Transverse colon (tissue), 4 donors: ENCODE results near the gene TEAD4.

ENCODE experiments used
- EP300 ChIP-seq: sonication (generic); formaldehyde crosslinking; IDR thresholded peaks from one replicate; pipeline ENCODE4 v1.6.1; 2017; ENCODE audit warnings: antibody characterized with exemption, low read depth
- POLR2A ChIP-seq: fragments of 450-650 bp; IDR thresholded peaks from one replicate; pipeline ENCODE4 v1.6.1; 2016; ENCODE audit warnings: antibody characterized with exemption, mild to moderate bottlenecking, moderate library complexity
- POLR2AphosphoS5 ChIP-seq, 3 donors: sonication (generic); formaldehyde crosslinking; IDR thresholded peaks; one replicate each; pipeline ENCODE4 v1.6.1; 2016; ENCODE audit warnings: antibody characterized with exemption in 3 of 3
- TF ChIP-seq, protein P1 (sequence below), 5 experiments: fragments of 200-600 bp in 3 of 5; fragments of 450-650 bp in 2 of 5; sonication (generic) in 3 of 5; IDR thresholded peaks; 1 replicate in 2 of 5; 2 replicates in 3 of 5; pipeline ENCODE4 v1.5.1; 2016 to 2017; ENCODE audit warnings: antibody characterized with exemption in 5 of 5, inconsistent platforms in 3 of 5, mild to moderate bottlenecking in 2 of 5, moderate library complexity in 1 of 5

DNA sequence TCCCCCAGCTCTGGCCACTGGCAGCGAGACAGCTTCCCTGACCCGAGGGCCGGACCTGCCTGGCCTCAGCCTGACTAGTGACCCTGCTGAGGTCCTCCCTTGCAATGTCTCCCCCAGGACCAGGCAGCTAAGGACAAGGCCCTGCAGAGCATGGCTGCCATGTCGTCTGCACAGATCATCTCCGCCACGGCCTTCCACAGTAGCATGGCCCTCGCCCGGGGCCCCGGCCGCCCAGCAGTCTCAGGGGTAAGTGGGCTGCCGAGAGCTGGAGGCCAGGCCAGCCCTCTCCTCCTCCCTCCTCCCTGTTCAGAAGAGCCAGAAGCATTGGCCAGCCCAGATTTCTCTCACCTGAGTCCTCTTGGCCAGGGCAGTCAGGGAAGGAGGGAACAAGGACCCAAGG lies 58.1 kb downstream of the TEAD4 start:
- TF ChIP-seq, protein P1, sequence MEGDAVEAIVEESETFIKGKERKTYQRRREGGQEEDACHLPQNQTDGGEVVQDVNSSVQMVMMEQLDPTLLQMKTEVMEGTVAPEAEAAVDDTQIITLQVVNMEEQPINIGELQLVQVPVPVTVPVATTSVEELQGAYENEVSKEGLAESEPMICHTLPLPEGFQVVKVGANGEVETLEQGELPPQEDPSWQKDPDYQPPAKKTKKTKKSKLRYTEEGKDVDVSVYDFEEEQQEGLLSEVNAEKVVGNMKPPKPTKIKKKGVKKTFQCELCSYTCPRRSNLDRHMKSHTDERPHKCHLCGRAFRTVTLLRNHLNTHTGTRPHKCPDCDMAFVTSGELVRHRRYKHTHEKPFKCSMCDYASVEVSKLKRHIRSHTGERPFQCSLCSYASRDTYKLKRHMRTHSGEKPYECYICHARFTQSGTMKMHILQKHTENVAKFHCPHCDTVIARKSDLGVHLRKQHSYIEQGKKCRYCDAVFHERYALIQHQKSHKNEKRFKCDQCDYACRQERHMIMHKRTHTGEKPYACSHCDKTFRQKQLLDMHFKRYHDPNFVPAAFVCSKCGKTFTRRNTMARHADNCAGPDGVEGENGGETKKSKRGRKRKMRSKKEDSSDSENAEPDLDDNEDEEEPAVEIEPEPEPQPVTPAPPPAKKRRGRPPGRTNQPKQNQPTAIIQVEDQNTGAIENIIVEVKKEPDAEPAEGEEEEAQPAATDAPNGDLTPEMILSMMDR (IDR thresholded peaks at IDR 0.05), result no peak
- no peak for TF ChIP-seq POLR2A
- no peak for TF ChIP-seq POLR2AphosphoS5 (IDR thresholded peaks at IDR 0.05)
- TF ChIP-seq EP300, result no peak
